Breast epithelium (tissue), 4 donors: ENCODE measurements around the gene SYNPO2. TPM values are rescaled to one million over a fixed set of nuclear protein-coding genes. Genes with fewer than 3 reads are reported as not detected.

Source experiments
- DNase-seq, 2 donors: peaks; one replicate each; pipeline ENCODE4 v3.0.0-alpha.2; 2019; ENCODE audit warnings: low spot score in 2 of 2
- H3K27ac ChIP-seq, 2 donors: fragments of 200-600 bp; sonication (generic) in 1 of 2; one replicate each; pipeline ENCODE4 v1.5.1; 2016 to 2019; ENCODE audit warnings: mild to moderate bottlenecking in 1 of 2
- H3K27me3 ChIP-seq, 2 donors: fragments of 200-600 bp; sonication (generic) in 1 of 2; one replicate each; pipeline versions ENCODE4 v1.5.1 to v1.6.0; 2017 to 2019; ENCODE audit warnings: control low read depth in 1 of 2, mild to moderate bottlenecking in 1 of 2
- H3K36me3 ChIP-seq: fragments of 200-600 bp; one replicate; pipeline ENCODE4 v1.5.1; 2019
- H3K4me1 ChIP-seq, 2 donors: fragments of 200-600 bp; sonication (generic); one replicate each; pipeline ENCODE4 v1.5.1; 2016 to 2019; ENCODE audit warnings: control low read depth in 1 of 2
- H3K4me3 ChIP-seq, 3 donors: fragments of 200-600 bp; sonication (generic); 1 replicate in 2 of 3; 2 replicates in 1 of 3; pipeline ENCODE4 v1.5.1; 2016 to 2019; ENCODE audit warnings: mild to moderate bottlenecking in 3 of 3, moderate library complexity in 2 of 3
- H3K9me3 ChIP-seq, 2 donors: fragments of 200-600 bp; sonication (generic) in 1 of 2; one replicate each; pipeline ENCODE4 v1.5.1; 2016 to 2019; ENCODE audit warnings: control low read depth in 1 of 2
- POLR2A ChIP-seq: fragments of 450-650 bp; IDR thresholded peaks from one replicate; pipeline ENCODE4 v1.6.1; 2016; ENCODE audit warnings: antibody characterized with exemption, mild to moderate bottlenecking, moderate library complexity
- POLR2AphosphoS5 ChIP-seq, 3 donors: sonication (generic); formaldehyde crosslinking; IDR thresholded peaks; one replicate each; pipeline ENCODE4 v1.6.1; 2017; ENCODE audit warnings: antibody characterized with exemption in 3 of 3
- intact Hi-C: fragments of 100-400 bp; cut with DNase I; formaldehyde crosslinking; loops from one replicate; pipeline ENCODE4 v1.15.1; 2023; ENCODE audit warnings: low total_unique reads
- total RNA-seq, 3 donors: library from RNA; depleted of rRNA; stranded (reverse); fragments of >200 nt; gene quantifications; one replicate each; pipeline ENCODE4 v1.1.0, GENCODE V29; 2016
- TF ChIP-seq, protein P1 (sequence below), 3 donors: fragments of 450-650 bp; IDR thresholded peaks; one replicate each; pipeline ENCODE4 v1.5.1; 2016 to 2017; ENCODE audit warnings: antibody characterized with exemption in 3 of 3, mild to moderate bottlenecking in 3 of 3, moderate library complexity in 3 of 3

The SYNPO2 gene
- total RNA-seq, 3 donors from 2014 or later: 30.2 to 90.1 (median 52.7) TPM

DNA sequence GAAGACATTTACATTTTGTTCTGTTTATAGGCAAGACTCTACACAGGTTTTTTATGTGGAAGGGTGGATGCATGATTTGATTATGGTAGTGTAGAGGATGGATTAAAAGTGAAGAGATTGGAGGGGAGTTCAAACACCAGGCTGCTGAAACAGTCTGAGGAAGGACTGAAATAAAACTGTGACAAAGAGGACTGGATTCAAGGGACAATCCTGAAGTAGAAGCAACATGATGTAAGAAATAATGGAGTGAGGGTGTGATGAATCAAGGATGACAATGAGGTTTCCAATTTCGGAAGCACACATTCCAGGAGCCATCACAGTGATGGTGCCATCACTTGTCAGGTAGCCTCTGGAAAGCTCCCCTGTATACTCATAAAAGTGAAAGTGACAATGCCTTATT lies 103.5 kb downstream of the SYNPO2 start:
- no peak for TF ChIP-seq POLR2A
- TF ChIP-seq POLR2AphosphoS5 (IDR thresholded peaks at IDR 0.05): no peak
- TF ChIP-seq, protein P1, sequence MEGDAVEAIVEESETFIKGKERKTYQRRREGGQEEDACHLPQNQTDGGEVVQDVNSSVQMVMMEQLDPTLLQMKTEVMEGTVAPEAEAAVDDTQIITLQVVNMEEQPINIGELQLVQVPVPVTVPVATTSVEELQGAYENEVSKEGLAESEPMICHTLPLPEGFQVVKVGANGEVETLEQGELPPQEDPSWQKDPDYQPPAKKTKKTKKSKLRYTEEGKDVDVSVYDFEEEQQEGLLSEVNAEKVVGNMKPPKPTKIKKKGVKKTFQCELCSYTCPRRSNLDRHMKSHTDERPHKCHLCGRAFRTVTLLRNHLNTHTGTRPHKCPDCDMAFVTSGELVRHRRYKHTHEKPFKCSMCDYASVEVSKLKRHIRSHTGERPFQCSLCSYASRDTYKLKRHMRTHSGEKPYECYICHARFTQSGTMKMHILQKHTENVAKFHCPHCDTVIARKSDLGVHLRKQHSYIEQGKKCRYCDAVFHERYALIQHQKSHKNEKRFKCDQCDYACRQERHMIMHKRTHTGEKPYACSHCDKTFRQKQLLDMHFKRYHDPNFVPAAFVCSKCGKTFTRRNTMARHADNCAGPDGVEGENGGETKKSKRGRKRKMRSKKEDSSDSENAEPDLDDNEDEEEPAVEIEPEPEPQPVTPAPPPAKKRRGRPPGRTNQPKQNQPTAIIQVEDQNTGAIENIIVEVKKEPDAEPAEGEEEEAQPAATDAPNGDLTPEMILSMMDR (IDR thresholded peaks at IDR 0.05): no peak
- Histone ChIP-seq H3K9me3 (no peaks in the 10 kb centered on the region), H3K27me3 (no peaks in the 10 kb centered on the region), H3K4me1 (peaks cover 0 to 14% of the 10 kb centered on the region in 2 donors), H3K4me3 (no peak overlapping the region), H3K27ac (no peak overlapping the region), H3K36me3 (no peaks in the 10 kb centered on the region)
- DNase-seq: no peak
- intact Hi-C loops: no loop called here

DNA sequence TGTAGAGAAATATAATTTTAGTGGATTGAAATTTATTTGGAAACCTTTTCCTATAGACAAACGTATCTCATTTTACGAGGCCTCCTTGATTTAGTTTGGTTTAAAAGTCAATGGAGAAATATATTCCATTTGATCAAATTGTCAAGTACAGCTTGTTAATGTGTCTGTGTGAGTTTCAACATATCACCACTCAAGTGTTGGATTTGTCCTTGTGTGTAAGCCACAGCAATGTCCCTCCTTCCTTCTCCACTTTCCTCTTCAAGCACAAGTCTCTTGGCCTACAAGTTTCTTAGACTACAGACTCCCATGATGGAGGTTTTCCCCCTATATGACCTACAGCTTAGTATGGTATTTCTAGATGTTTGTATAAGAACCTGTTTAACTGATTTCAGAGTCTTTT lies 104.7 kb downstream of the SYNPO2 start:
- H3K9me3 ChIP-seq: no peaks in the 10 kb centered on the region
- H3K4me1 ChIP-seq: peaks cover 0 to 7% of the 10 kb centered on the region in 2 donors
- H3K27me3 ChIP-seq: no peaks in the 10 kb centered on the region
- DNase-seq: no peak
- H3K36me3 ChIP-seq: no peaks in the 10 kb centered on the region
- H3K27ac ChIP-seq: no peak overlapping the region
- H3K4me3 ChIP-seq: no peak overlapping the region
- intact Hi-C loops: no loop called here
- TF ChIP-seq, protein P1 (IDR thresholded peaks at IDR 0.05): no peak
- TF ChIP-seq POLR2A (no peak), POLR2AphosphoS5 (IDR thresholded peaks at IDR 0.05) (no peak)

DNA sequence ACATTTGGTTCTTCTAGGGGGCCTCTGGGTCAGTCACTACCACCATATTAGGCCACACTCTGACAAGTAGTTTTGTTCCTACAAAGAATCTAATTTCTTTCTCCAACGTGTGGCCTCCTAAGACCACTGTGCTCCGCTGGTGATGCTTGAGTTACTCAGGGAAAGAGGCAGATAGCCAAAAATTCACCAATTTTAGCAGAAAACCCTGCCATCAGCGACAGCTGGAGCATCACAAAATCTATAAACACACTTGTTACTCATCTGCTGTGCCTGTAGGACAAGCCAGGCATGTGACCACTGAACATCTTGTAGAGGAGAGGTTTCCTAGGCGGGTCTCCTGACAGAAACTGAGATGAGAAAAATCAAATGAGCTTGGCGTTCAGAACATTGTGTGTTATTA lies 105.4 kb downstream of the SYNPO2 start:
- no peak for DNase-seq
- TF ChIP-seq POLR2A (no peak), POLR2AphosphoS5 (IDR thresholded peaks at IDR 0.05) (no peak)
- TF ChIP-seq, protein P1 (IDR thresholded peaks at IDR 0.05): no peak
- H3K36me3 ChIP-seq: no peaks in the 10 kb centered on the region
- H3K27ac ChIP-seq: no peak overlapping the region
- intact Hi-C loops: no loop called here
- no peaks in the 10 kb centered on the region for H3K9me3 ChIP-seq
- no peaks in the 10 kb centered on the region for H3K27me3 ChIP-seq
- no peak overlapping the region for H3K4me3 ChIP-seq
- H3K4me1 ChIP-seq: peaks cover 0 to under 1% of the 10 kb centered on the region in 2 donors

DNA sequence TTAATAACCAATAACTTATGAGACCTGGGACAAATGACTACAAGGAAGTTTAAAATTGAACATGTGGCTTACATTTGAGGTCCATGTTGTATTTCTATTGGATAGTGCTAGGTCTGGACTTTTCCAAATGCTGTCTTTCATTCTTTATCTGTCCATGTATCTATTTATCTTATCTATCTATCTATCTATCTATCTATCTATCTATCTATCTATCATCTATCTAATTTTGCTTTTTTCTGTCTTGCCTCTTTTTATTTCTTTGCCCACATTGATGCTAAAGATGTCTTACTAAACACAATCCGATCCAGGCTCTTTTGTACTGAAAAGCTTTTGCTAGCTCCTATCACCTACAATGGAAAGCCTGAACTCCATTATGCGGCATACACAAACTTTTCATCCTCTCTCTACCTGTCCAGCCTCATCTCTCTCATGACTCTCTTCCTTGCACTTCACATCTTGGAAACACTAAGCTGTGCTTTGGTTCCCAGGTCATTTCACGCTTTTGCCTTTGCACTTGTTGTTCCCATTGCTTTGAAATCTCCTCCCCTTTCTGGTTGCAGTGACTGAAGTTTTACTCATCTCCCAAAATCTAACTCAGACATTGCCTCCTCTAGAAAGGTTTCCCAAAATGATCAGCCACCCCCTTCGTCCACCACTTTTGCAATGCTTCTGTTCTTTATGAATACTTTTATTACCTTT lies 107.2 kb downstream of the SYNPO2 start:
- no peaks in the 10 kb centered on the region for H3K27me3 ChIP-seq
- no peaks in the 10 kb centered on the region for H3K36me3 ChIP-seq
- H3K4me3 ChIP-seq: no peak overlapping the region
- H3K4me1 ChIP-seq: no peaks in the 10 kb centered on the region
- no peak for TF ChIP-seq POLR2AphosphoS5 (IDR thresholded peaks at IDR 0.05)
- TF ChIP-seq, protein P1 (IDR thresholded peaks at IDR 0.05): no peak
- TF ChIP-seq POLR2A: no peak
- intact Hi-C loops: no loop called here
- DNase-seq: no peak
- no peak overlapping the region for H3K27ac ChIP-seq
- H3K9me3 ChIP-seq: no peaks in the 10 kb centered on the region

DNA sequence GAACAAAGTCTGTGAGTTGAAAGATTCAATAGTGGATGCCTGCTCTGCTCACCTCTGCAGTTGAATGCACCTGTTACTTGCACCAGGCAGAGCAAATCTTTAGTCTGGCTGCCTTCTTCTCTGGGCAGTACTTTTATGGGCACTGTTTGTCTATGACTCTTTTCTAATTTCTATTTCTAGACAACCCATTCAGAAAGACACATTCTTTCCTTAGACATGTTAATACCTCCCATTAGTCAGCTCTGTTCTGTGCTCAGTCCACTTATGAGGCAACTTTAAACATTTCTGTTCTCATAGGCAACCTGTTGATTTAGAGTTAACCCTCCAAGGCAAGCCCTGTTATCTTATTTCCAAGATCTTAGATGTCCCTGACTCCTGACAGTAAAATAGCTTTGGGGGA lies 108.9 kb downstream of the SYNPO2 start:
- DNase-seq: no peak
- H3K36me3 ChIP-seq: no peaks in the 10 kb centered on the region
- H3K4me3 ChIP-seq: no peak overlapping the region
- H3K27ac ChIP-seq: no peak overlapping the region
- H3K9me3 ChIP-seq: no peaks in the 10 kb centered on the region
- H3K27me3 ChIP-seq: no peaks in the 10 kb centered on the region
- no peaks in the 10 kb centered on the region for H3K4me1 ChIP-seq
- intact Hi-C loops: no loop called here
- TF ChIP-seq, protein P1 (IDR thresholded peaks at IDR 0.05): no peak
